ENCODE measurements around the gene AFAP1L1. TPM values are rescaled to one million over a fixed set of nuclear protein-coding genes. Genes with fewer than 3 reads are reported as not detected.

AFAP1L1 gene
- polyA plus RNA-seq, 1 donor = 9.6 TPM

DNA sequence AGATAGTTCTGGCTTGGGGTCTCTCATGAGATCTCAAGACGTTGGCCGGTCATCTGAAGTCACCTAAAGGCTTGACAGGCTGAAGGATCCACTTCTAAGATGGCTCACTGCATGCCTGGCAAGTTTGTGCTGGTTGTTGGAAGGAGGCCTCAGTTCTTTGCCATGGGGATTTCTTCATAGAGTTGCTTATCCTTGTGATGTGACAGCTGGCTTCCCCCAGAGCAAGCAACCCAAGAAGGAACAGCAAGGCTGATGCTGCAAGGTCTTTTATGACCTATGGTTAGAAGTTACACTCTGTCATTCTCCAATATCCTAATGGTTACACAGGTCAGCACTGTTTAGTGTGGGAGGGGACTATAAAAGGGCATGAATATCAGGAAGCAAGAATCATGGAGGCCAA lies 53.0 kb downstream of the AFAP1L1 start:
- peak overlapping the region; percentile 79 for H3K27ac ChIP-seq (ENCODE audit: low read length)

DNA sequence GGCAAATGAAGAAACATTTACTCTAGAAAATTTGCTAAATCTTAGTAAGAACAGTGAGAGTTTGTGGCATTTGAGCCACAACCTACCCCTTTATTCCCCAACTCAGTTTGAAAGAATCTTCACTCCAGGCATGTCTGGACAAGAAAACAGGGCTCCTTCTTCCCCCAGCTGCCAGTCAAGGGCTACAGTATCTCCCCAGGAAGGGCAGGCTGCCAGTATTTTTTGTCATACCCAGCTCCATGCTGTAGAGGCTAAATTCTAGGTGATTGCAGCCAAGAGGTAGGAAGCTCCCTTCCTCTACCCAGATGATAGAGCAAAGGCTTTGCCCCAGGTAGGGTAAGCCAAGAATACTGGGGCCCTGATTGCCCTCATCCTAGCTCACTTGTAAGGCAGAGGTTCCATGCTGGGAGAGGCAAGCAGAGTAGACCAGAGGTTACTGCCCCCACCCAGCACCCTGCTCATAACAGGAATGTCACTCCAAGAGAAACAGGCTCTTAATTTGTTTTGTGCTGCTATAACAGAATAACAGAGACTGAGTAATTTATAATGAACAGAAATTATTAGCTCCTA lies 53.6 kb downstream of the AFAP1L1 start:
- H3K4me3 ChIP-seq (ENCODE audit: low read length) = no peak overlapping the region
- no peaks in the 10 kb centered on the region for H3K36me3 ChIP-seq (ENCODE audit: control insufficient read depth, insufficient read depth, low read length)

More for the DNA sequence above, 53.0 kb downstream of the AFAP1L1 start:
- no peaks in the 10 kb centered on the region for H3K9me3 ChIP-seq (ENCODE audit: control insufficient read depth, low read depth, low read length)
- H3K36me3 ChIP-seq (ENCODE audit: control insufficient read depth, insufficient read depth, low read length) = no peaks in the 10 kb centered on the region
- H3K4me1 ChIP-seq (ENCODE audit: control insufficient read depth, insufficient read depth, low read length) = peaks cover 57% of the 10 kb centered on the region
- DNase-seq = peak in 1 of 2 donors; percentile 65
- H3K4me3 ChIP-seq (ENCODE audit: low read length) = no peak overlapping the region
- H3K27me3 ChIP-seq (ENCODE audit: control insufficient read depth, insufficient read depth, low read length) = no peaks in the 10 kb centered on the region
- WGBS (ENCODE audit: insufficient coverage, low lambda C conversion rate) = no CpG with 5 or more reads among the region's 2 CpGs

DNA sequence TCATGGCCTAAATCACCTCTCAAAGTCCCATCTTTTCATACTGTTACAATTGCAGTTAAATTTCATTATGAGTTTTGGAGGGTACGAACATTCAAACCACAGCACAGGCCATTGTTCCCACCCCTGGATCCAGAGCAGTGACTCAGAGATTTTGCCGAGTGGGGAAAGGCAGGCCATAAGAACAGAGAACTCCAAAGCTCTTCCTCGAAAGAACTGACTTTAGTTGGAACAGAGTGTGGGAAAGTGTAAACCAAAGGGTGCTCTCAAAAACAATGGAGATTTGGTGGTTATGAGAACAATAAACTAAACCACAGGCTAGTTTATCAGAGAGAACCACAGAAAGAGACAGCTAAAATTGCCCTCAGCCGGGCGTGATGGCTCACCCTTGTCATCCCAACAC lies 54.2 kb downstream of the AFAP1L1 start:
- Histone ChIP-seq H3K4me3 (ENCODE audit: low read length) (no peak overlapping the region), H3K4me1 (ENCODE audit: control insufficient read depth, insufficient read depth, low read length) (peaks cover 47% of the 10 kb centered on the region), H3K27ac (ENCODE audit: low read length) (no peak overlapping the region), H3K9me3 (ENCODE audit: control insufficient read depth, low read depth, low read length) (no peaks in the 10 kb centered on the region), H3K27me3 (ENCODE audit: control insufficient read depth, insufficient read depth, low read length) (no peaks in the 10 kb centered on the region), H3K36me3 (ENCODE audit: control insufficient read depth, insufficient read depth, low read length) (no peaks in the 10 kb centered on the region)
- 100% methylated on average over 1 of the region's 5 CpGs for WGBS (ENCODE audit: insufficient coverage, low lambda C conversion rate)
- no peak for DNase-seq

More for the DNA sequence above, 53.6 kb downstream of the AFAP1L1 start:
- Histone ChIP-seq H3K27ac (ENCODE audit: low read length) (peak overlapping the region; percentile 79), H3K9me3 (ENCODE audit: control insufficient read depth, low read depth, low read length) (no peaks in the 10 kb centered on the region), H3K27me3 (ENCODE audit: control insufficient read depth, insufficient read depth, low read length) (no peaks in the 10 kb centered on the region), H3K4me1 (ENCODE audit: control insufficient read depth, insufficient read depth, low read length) (peaks cover 51% of the 10 kb centered on the region)
- DNase-seq = no peak

DNA sequence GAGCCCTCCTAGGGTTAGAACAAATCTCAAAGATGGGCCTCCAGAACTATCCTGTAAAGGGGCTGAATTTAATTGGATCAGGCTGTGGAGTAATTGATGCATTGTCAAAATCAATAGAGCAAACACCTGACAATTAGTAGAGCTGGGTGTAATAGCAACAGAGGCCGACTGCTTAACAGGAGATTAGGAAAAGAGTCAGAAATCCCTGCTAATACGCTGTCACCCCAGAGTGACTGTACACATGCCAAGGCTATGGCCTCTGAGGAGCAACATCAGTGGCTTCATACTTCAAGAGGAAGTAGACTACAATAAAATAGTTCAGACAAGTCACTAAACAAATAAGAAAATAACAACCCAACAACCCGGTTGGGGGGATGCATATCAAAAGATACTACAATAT lies 55.0 kb downstream of the AFAP1L1 start:
- whole genome bisulfite sequencing (ENCODE audit: insufficient coverage, low lambda C conversion rate) = 80% methylated on average over 1 of the region's 3 CpGs
- Histone ChIP-seq H3K9me3 (ENCODE audit: control insufficient read depth, low read depth, low read length) (no peaks in the 10 kb centered on the region), H3K4me3 (ENCODE audit: low read length) (no peak overlapping the region), H3K27me3 (ENCODE audit: control insufficient read depth, insufficient read depth, low read length) (no peaks in the 10 kb centered on the region), H3K4me1 (ENCODE audit: control insufficient read depth, insufficient read depth, low read length) (peaks cover 40% of the 10 kb centered on the region), H3K27ac (ENCODE audit: low read length) (no peak overlapping the region), H3K36me3 (ENCODE audit: control insufficient read depth, insufficient read depth, low read length) (no peaks in the 10 kb centered on the region)
- DNase-seq = no peak

DNA sequence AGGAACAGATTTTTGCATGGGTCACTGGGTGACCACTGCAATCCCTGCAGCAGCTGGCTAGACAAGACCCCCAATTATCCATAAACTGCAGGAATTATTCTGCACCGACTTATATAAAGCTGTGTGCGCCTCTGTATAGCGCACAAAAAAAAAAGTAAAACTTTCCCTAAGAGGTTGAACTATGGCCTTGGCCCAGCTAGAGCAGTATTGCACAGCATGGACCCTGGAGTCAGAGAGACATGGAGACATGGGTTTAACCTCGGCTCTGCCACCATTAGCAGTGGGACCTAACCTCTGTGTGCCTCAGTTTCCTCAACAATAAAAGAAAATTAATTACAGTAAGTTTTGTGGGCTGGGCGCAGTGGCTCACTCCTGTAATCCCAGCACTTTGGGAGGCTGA lies 56.5 kb downstream of the AFAP1L1 start:
- H3K27ac ChIP-seq (ENCODE audit: low read length) = no peak overlapping the region
- no peaks in the 10 kb centered on the region for H3K9me3 ChIP-seq (ENCODE audit: control insufficient read depth, low read depth, low read length)
- peaks cover 26% of the 10 kb centered on the region for H3K4me1 ChIP-seq (ENCODE audit: control insufficient read depth, insufficient read depth, low read length)
- no peak for DNase-seq
- no peak overlapping the region for H3K4me3 ChIP-seq (ENCODE audit: low read length)
- no CpG with 5 or more reads among the region's 5 CpGs for WGBS (ENCODE audit: insufficient coverage, low lambda C conversion rate)
- H3K27me3 ChIP-seq (ENCODE audit: control insufficient read depth, insufficient read depth, low read length) = no peaks in the 10 kb centered on the region
- no peaks in the 10 kb centered on the region for H3K36me3 ChIP-seq (ENCODE audit: control insufficient read depth, insufficient read depth, low read length)

DNA sequence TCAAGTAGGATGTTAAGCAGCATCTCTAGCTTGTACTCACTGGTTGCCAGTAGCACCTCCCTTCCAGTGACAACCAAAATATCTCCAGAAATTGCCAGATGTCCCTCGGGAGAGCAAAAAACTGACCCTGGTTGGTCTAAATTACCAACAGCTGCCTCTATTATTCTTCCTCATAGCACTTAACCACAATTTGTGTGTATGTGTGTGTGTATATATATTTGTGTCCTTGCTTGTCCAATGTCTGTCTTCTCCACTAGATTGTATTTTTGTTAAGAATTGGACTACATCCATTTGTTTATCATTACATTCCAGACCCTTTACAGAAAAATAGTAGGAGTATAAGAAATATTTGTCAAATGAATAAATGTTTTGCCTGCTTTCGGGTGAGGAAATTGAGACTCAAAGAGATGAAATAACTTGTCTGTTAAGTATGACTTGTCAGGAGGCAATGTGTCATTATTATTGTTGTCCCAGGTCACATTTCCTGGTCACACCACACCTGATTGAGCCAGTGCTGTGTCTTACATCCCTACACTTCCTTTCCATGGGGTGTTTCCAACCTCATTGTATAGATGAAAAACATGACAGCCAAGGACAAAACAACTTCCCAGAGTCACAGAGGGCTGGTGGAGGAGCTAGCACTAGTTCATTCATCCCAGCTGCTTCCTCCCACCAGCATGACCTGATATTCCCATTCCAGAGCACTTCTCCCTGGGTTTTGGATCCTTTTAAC lies 62.2 kb downstream of the AFAP1L1 start:
- WGBS (ENCODE audit: insufficient coverage, low lambda C conversion rate) = no CpG with 5 or more reads among the region's 2 CpGs
- no peaks in the 10 kb centered on the region for H3K4me1 ChIP-seq (ENCODE audit: control insufficient read depth, insufficient read depth, low read length)
- H3K27ac ChIP-seq (ENCODE audit: low read length) = no peak overlapping the region
- H3K27me3 ChIP-seq (ENCODE audit: control insufficient read depth, insufficient read depth, low read length) = no peaks in the 10 kb centered on the region
- no peaks in the 10 kb centered on the region for H3K36me3 ChIP-seq (ENCODE audit: control insufficient read depth, insufficient read depth, low read length)
- H3K9me3 ChIP-seq (ENCODE audit: control insufficient read depth, low read depth, low read length) = no peaks in the 10 kb centered on the region
- no peak for DNase-seq
- H3K4me3 ChIP-seq (ENCODE audit: low read length) = no peak overlapping the region

DNA sequence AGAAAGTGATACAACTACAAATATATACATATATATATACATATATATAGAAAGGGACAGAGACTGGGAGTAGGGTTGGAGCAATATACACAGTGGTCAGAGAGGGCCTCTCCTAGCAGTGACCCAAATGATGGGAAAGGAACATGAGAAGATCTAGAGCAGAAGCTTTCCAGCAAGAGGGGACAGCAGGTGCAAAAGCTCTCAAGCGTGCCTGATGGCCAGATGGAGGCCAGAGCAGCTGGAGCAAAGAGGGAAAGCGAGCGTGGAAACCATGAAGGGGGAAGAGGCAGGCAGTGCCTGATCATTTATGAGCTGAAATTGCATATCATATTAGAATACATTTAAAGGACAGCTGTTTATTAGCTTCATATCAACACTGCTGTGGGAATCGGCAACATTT lies 66.1 kb downstream of the AFAP1L1 start:
- Histone ChIP-seq H3K4me3 (ENCODE audit: low read length) (no peak overlapping the region), H3K27me3 (ENCODE audit: control insufficient read depth, insufficient read depth, low read length) (no peaks in the 10 kb centered on the region), H3K9me3 (ENCODE audit: control insufficient read depth, low read depth, low read length) (no peaks in the 10 kb centered on the region), H3K36me3 (ENCODE audit: control insufficient read depth, insufficient read depth, low read length) (no peaks in the 10 kb centered on the region), H3K4me1 (ENCODE audit: control insufficient read depth, insufficient read depth, low read length) (peaks cover 21% of the 10 kb centered on the region), H3K27ac (ENCODE audit: low read length) (no peak overlapping the region)
- no CpG with 5 or more reads among the region's 4 CpGs for WGBS (ENCODE audit: insufficient coverage, low lambda C conversion rate)
- DNase-seq = no peak

DNA sequence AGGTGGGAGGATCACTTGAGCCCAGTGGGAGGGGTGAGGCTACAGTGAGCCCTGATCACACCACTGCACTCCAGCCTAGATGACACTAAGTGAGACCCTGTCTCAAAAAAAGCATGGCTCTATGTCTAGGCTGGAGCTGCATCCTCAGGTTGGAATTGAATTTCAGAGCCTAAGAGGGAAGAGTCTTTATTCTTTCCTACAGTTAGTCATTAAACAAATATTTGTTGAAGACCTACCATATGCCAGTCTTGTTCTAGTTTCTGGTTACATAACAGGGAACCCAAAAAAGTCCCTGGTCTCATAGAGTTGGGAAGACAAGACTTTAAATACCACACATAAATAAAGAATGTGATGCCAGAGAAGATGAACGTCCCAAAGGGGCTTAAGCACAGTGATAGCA lies 66.7 kb downstream of the AFAP1L1 start:
- no peak for DNase-seq
- Histone ChIP-seq H3K27ac (ENCODE audit: low read length) (no peak overlapping the region), H3K9me3 (ENCODE audit: control insufficient read depth, low read depth, low read length) (no peaks in the 10 kb centered on the region), H3K36me3 (ENCODE audit: control insufficient read depth, insufficient read depth, low read length) (no peaks in the 10 kb centered on the region), H3K27me3 (ENCODE audit: control insufficient read depth, insufficient read depth, low read length) (no peaks in the 10 kb centered on the region), H3K4me1 (ENCODE audit: control insufficient read depth, insufficient read depth, low read length) (peaks cover 22% of the 10 kb centered on the region), H3K4me3 (ENCODE audit: low read length) (no peak overlapping the region)
- WGBS (ENCODE audit: insufficient coverage, low lambda C conversion rate) = no CpG with 5 or more reads among the region's 1 CpG

DNA sequence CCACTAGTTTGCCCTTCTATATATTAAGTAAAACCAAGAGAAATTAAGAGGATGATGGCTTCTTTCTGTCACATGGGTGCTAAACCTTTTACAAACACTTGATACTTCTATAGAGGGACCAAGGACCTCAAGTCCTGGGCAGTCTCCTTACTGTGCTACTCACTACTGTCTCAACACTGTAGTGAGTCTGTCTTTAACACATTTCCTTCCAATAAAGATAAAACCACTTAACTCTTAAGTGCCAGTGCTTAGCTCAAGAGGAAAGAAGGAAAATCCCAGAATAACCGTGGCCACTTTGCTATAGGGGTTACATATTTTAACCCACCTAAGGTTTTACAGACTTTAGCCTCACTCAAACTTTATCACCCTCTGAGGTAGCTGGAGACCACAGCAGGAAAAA lies 69.3 kb downstream of the AFAP1L1 start:
- WGBS (ENCODE audit: insufficient coverage, low lambda C conversion rate) = no CpG with 5 or more reads among the region's 1 CpG
- no peaks in the 10 kb centered on the region for H3K36me3 ChIP-seq (ENCODE audit: control insufficient read depth, insufficient read depth, low read length)
- H3K27me3 ChIP-seq (ENCODE audit: control insufficient read depth, insufficient read depth, low read length) = no peaks in the 10 kb centered on the region
- no peaks in the 10 kb centered on the region for H3K9me3 ChIP-seq (ENCODE audit: control insufficient read depth, low read depth, low read length)
- peak in 1 of 2 donors; percentile 53 for DNase-seq
- H3K27ac ChIP-seq (ENCODE audit: low read length) = peak overlapping the region; percentile 76
- H3K4me3 ChIP-seq (ENCODE audit: low read length) = no peak overlapping the region
- peaks cover 32% of the 10 kb centered on the region for H3K4me1 ChIP-seq (ENCODE audit: control insufficient read depth, insufficient read depth, low read length)

DNA sequence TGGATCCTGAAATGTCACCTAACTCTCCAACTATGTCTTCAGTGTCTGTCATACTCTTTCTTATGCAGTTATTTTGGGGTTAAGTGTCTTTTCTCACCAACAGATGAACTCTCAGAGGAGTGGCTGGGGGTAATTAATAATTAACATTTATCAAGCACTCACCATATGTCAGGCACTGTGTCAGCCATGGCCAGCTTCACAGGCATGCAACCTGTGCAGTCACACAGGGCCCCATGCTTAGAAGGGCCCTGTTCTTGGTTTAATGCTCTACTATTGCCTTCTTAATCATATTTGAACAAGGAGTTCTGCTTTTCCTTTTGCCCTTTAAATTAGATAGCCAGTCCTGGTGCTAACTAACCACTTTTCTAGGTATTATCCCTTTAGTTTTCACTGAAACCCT lies 70.2 kb downstream of the AFAP1L1 start:
- Histone ChIP-seq H3K36me3 (ENCODE audit: control insufficient read depth, insufficient read depth, low read length) (no peaks in the 10 kb centered on the region), H3K27ac (ENCODE audit: low read length) (peak overlapping the region; percentile 76), H3K4me3 (ENCODE audit: low read length) (no peak overlapping the region), H3K9me3 (ENCODE audit: control insufficient read depth, low read depth, low read length) (no peaks in the 10 kb centered on the region), H3K27me3 (ENCODE audit: control insufficient read depth, insufficient read depth, low read length) (no peaks in the 10 kb centered on the region), H3K4me1 (ENCODE audit: control insufficient read depth, insufficient read depth, low read length) (peaks cover 34% of the 10 kb centered on the region)
- peak; percentile 73 to 89 for DNase-seq

DNA sequence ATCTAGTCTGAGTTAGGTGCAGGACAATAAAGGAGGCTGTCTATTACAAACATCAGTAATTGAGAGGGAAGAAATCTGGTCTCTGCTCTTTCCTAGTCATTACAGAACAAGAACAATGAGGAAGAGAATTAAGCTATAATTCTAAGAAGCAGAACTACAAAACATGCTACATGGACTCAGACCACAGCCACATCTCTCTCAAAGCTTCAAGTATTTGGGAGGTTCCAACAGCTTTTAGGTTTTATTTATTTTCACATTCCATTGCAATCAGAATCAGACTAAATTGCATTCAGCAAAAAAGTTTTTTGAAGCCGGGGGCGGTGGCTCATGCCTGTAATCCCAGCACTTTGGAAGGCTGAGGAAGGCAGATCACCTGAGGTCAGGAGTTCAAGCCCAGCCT lies 72.5 kb downstream of the AFAP1L1 start:
- Histone ChIP-seq H3K9me3 (ENCODE audit: control insufficient read depth, low read depth, low read length) (no peaks in the 10 kb centered on the region), H3K4me3 (ENCODE audit: low read length) (no peak overlapping the region), H3K27me3 (ENCODE audit: control insufficient read depth, insufficient read depth, low read length) (no peaks in the 10 kb centered on the region), H3K4me1 (ENCODE audit: control insufficient read depth, insufficient read depth, low read length) (peaks cover 34% of the 10 kb centered on the region), H3K27ac (ENCODE audit: low read length) (peak overlapping the region; percentile 72), H3K36me3 (ENCODE audit: control insufficient read depth, insufficient read depth, low read length) (peaks cover 16% of the 10 kb centered on the region)
- DNase-seq = no peak
- WGBS (ENCODE audit: insufficient coverage, low lambda C conversion rate) = no CpG with 5 or more reads among the region's 2 CpGs
